H9 (cell line): Measurements from ENCODE around the gene GPX7. TPM values are rescaled to one million over a fixed set of nuclear protein-coding genes. Genes with fewer than 3 reads are reported as not detected.

Source experiments
- DNase-seq: peaks from one replicate; pipeline ENCODE4 v3.0.0-alpha.2; 2017
- H2AFZ ChIP-seq: one replicate; pipeline ENCODE4 v1.6.1; 2013; ENCODE audit warnings: mild to moderate bottlenecking, low read length, control low read depth, moderate library complexity
- H2AK5ac ChIP-seq: 2 replicates; pipeline ENCODE4 v1.6.1; 2013; ENCODE audit warnings: low read length, control low read depth, mixed read lengths; ENCODE audit not compliant: insufficient read length
- H2BK120ac ChIP-seq: one replicate; pipeline ENCODE4 v1.6.1; 2013; ENCODE audit warnings: low read depth, mild to moderate bottlenecking, low read length, control low read depth, inconsistent platforms; ENCODE audit not compliant: poor library complexity, severe bottlenecking
- H2BK12ac ChIP-seq: 2 replicates; pipeline ENCODE4 v1.6.1; 2013; ENCODE audit warnings: low read length, control low read depth, mixed read lengths, low read depth; ENCODE audit not compliant: insufficient read length
- H2BK15ac ChIP-seq: 2 replicates; pipeline ENCODE4 v1.6.1; 2013; ENCODE audit warnings: low read depth, low read length, control low read depth
- H2BK20ac ChIP-seq: one replicate; pipeline ENCODE4 v1.6.1; 2013; ENCODE audit warnings: low read depth, mild to moderate bottlenecking, low read length, control low read depth, inconsistent platforms; ENCODE audit not compliant: poor library complexity, severe bottlenecking
- H2BK5ac ChIP-seq: 2 replicates; pipeline ENCODE4 v1.6.1; 2013; ENCODE audit warnings: low read length, control low read depth, mixed read lengths; ENCODE audit not compliant: insufficient read length
- H3K14ac ChIP-seq: 2 replicates; pipeline ENCODE4 v1.6.1; 2013; ENCODE audit warnings: low read length, control low read depth; ENCODE audit not compliant: insufficient read depth
- H3K18ac ChIP-seq: 2 replicates; pipeline ENCODE4 v1.6.1; 2013; ENCODE audit warnings: low read depth, mild to moderate bottlenecking, mixed read lengths, low read length, control low read depth; ENCODE audit not compliant: insufficient read length
- H3K23ac ChIP-seq: 2 replicates; pipeline ENCODE4 v1.6.1; 2013; ENCODE audit warnings: low read length, control low read depth, mixed read lengths, low read depth; ENCODE audit not compliant: insufficient read length
- H3K23me2 ChIP-seq: 2 replicates; pipeline ENCODE4 v1.6.1; 2013; ENCODE audit warnings: low read depth, mild to moderate bottlenecking, mixed read lengths, low read length, control low read depth; ENCODE audit not compliant: insufficient read length, poor library complexity, severe bottlenecking
- H3K27ac ChIP-seq: 2 replicates; pipeline ENCODE4 v1.5.1; 2013; ENCODE audit warnings: low read length, control low read depth, mixed read lengths, low read depth; ENCODE audit not compliant: insufficient read length
- H3K27me3 ChIP-seq: 2 replicates; pipeline ENCODE4 v1.6.1; 2013; ENCODE audit warnings: low read length, control low read depth, inconsistent platforms; ENCODE audit not compliant: insufficient read depth
- H3K4ac ChIP-seq: 2 replicates; pipeline ENCODE4 v1.6.1; 2013; ENCODE audit warnings: low read depth, mild to moderate bottlenecking, control low read depth, inconsistent platforms, low read length, moderate library complexity
- H3K4me1 ChIP-seq: 2 replicates; pipeline ENCODE4 v1.6.1; 2013; ENCODE audit warnings: low read length, control low read depth, inconsistent platforms; ENCODE audit not compliant: insufficient read depth
- H3K4me2 ChIP-seq: 2 replicates; pipeline ENCODE4 v1.6.1; 2013; ENCODE audit warnings: low read length, control low read depth, mixed read lengths; ENCODE audit not compliant: insufficient read length, insufficient read depth
- H3K56ac ChIP-seq: 2 replicates; pipeline ENCODE4 v1.6.1; 2013; ENCODE audit warnings: low read depth, mild to moderate bottlenecking, mixed read lengths, low read length, control low read depth; ENCODE audit not compliant: insufficient read length
- H3K79me1 ChIP-seq: 2 replicates; pipeline ENCODE4 v1.6.1; 2013; ENCODE audit warnings: low read depth, mild to moderate bottlenecking, moderate library complexity, low read length, control low read depth, inconsistent platforms; ENCODE audit not compliant: insufficient read depth, poor library complexity, severe bottlenecking
- H3K79me2 ChIP-seq: 2 replicates; pipeline ENCODE4 v1.6.1; 2013; ENCODE audit warnings: low read length, control low read depth, inconsistent platforms; ENCODE audit not compliant: insufficient read depth
- H3K9ac ChIP-seq: 2 replicates; pipeline ENCODE4 v1.6.1; 2013; ENCODE audit warnings: low read length, control low read depth, mixed read lengths; ENCODE audit not compliant: insufficient read length; ENCODE audit errors: extremely low read depth
- H3K9me3 ChIP-seq: one replicate; pipeline ENCODE4 v1.6.1; 2013; ENCODE audit warnings: low read depth, low read length, inconsistent platforms; ENCODE audit not compliant: control insufficient read depth
- H3T11ph ChIP-seq: one replicate; pipeline ENCODE4 v1.6.1; 2013; ENCODE audit warnings: mild to moderate bottlenecking, low read length, control low read depth, inconsistent platforms
- H4K20me1 ChIP-seq: one replicate; pipeline ENCODE4 v1.6.1; 2013; ENCODE audit not compliant: control insufficient read depth, insufficient read length, insufficient read depth
- H4K5ac ChIP-seq: 2 replicates; pipeline ENCODE4 v1.6.1; 2013; ENCODE audit warnings: low read depth, mild to moderate bottlenecking, mixed read lengths, low read length, control low read depth; ENCODE audit not compliant: insufficient read length
- H4K8ac ChIP-seq: replicated peaks from 2 replicates; pipeline ENCODE4 v1.6.1; 2013; ENCODE audit warnings: low read length, control low read depth, mixed read lengths, low read depth; ENCODE audit not compliant: insufficient read length
- H4K91ac ChIP-seq: 2 replicates; pipeline ENCODE4 v1.6.1; 2013; ENCODE audit warnings: low read depth, mild to moderate bottlenecking, moderate library complexity, mixed read lengths, low read length, control low read depth; ENCODE audit not compliant: insufficient read length
- H3K27ac Mint-ChIP-seq, 3 experiments: 2 replicates in 2 of 3; 3 replicates in 1 of 3; pipeline ENCODE4 v1.8.0; 2020 to 2021; ENCODE audit warnings: mixed read lengths in 3 of 3, mild to moderate bottlenecking in 1 of 3, moderate library complexity in 1 of 3
- H3K27me3 Mint-ChIP-seq: 2 replicates; pipeline ENCODE4 v1.8.0; 2021; ENCODE audit warnings: low read depth, mild to moderate bottlenecking, moderate library complexity, mixed read lengths
- H3K36me3 Mint-ChIP-seq, 3 experiments: 2 replicates in 2 of 3; 3 replicates in 1 of 3; pipeline ENCODE4 v1.8.0; 2020 to 2021; ENCODE audit warnings: low read depth in 3 of 3, mixed read lengths in 3 of 3; ENCODE audit not compliant: insufficient read depth in 1 of 3
- H3K4me1 Mint-ChIP-seq, 2 experiments: 2 replicates each; pipeline ENCODE4 v1.8.0; 2020; ENCODE audit warnings: mixed read lengths in 2 of 2
- H3K4me3 Mint-ChIP-seq, 2 experiments: 2 replicates in 1 of 2; 3 replicates in 1 of 2; pipeline ENCODE4 v1.8.0; 2020 to 2021; ENCODE audit warnings: mild to moderate bottlenecking in 2 of 2, mixed read lengths in 2 of 2, moderate library complexity in 1 of 2
- H3K9me3 Mint-ChIP-seq, 2 experiments: 2 replicates in 1 of 2; 3 replicates in 1 of 2; pipeline ENCODE4 v1.8.0; 2020; ENCODE audit warnings: mild to moderate bottlenecking in 2 of 2, mixed read lengths in 2 of 2, moderate library complexity in 1 of 2
- CTCF ChIP-seq: fragments of 200-600 bp; sonication (generic); conservative IDR thresholded peaks from 3 replicates; pipeline ENCODE4 v1.8.0; 2021; ENCODE audit warnings: antibody characterized with exemption, mild to moderate bottlenecking
- WGBS: extraction: QIAGEN DNeasy Blood & Tissue Kit; methylation state at CpG from one replicate; pipeline ENCODE4 v1.1.7; 2013; ENCODE audit warnings: missing lambda C conversion rate, low lambda C conversion rate, mixed read lengths; ENCODE audit not compliant: insufficient read length; ENCODE audit errors: extremely low coverage; 5-methylcytosine and 5-hydroxymethylcytosine counted together
- total RNA-seq: library from RNA; stranded (reverse); gene quantifications from 2 replicates; pipeline ENCODE4 v1.2.1, GENCODE V29; 2021

GPX7 gene
- total RNA-seq, 1 experiment from 2014 or later, result 12.1 TPM

DNA sequence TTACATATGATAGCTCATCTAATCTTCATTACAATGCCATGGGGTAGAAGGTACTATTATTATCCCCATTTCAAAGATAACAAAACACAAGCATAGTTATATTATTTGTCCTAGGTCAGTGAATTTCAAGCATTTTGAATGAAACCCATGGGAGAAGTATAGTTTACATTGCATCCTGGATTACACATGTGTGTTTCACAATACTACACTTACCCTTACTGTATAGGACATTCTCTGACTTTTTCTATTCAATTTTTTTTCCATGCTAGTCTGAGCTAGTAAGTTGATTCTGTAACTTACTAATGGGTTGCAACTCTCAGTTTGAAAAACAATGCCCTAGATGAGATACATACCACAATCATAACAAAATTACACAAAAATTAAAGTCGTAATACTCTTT is 8.7 kb upstream of the GPX7 start:
- H3K9ac ChIP-seq, result no peak overlapping the region
- no peak overlapping the region for H3K56ac ChIP-seq
- H3K27me3 ChIP-seq, result no peaks in the 10 kb centered on the region
- no peak overlapping the region for H2AFZ ChIP-seq
- no peaks in the 10 kb centered on the region for H3K79me2 ChIP-seq
- no peak overlapping the region for H3K4me2 ChIP-seq
- H2BK120ac ChIP-seq, result no peak overlapping the region
- no peak for TF ChIP-seq CTCF
- H4K91ac ChIP-seq, result no peak overlapping the region
- no peak overlapping the region for H4K5ac ChIP-seq
- no peak overlapping the region for H2AK5ac ChIP-seq
- no peak overlapping the region for H2BK15ac ChIP-seq
- H3K23me2 ChIP-seq, result no peaks in the 10 kb centered on the region
- H2BK5ac ChIP-seq, result no peak overlapping the region
- no peak overlapping the region for H2BK20ac ChIP-seq
- no peak overlapping the region for H3T11ph ChIP-seq
- H3K18ac ChIP-seq, result no peak overlapping the region
- peaks cover 2% of the 10 kb centered on the region; the same call in 1 of the 2 replicates for H3K27me3 Mint-ChIP-seq
- no peaks in the 10 kb centered on the region for H3K9me3 Mint-ChIP-seq
- H3K4me3 Mint-ChIP-seq, result no peak overlapping the region
- no peaks in the 10 kb centered on the region for H4K20me1 ChIP-seq
- no peak overlapping the region for H2BK12ac ChIP-seq
- H3K14ac ChIP-seq, result no peak overlapping the region
- no peak overlapping the region for H4K8ac ChIP-seq
- H3K4me1 ChIP-seq, result no peaks in the 10 kb centered on the region
- no peak overlapping the region for H3K23ac ChIP-seq
- DNase-seq, result no peak
- H3K4ac ChIP-seq, result no peak overlapping the region
- no peaks in the 10 kb centered on the region for H3K36me3 Mint-ChIP-seq
- H3K4me1 Mint-ChIP-seq, result peaks cover 15 to 30% of the 10 kb centered on the region in 2 experiments
- no peak overlapping the region for H3K27ac ChIP-seq
- H3K79me1 ChIP-seq, result no peaks in the 10 kb centered on the region
- H3K27ac Mint-ChIP-seq, result no peak overlapping the region
- H3K9me3 ChIP-seq, result no peaks in the 10 kb centered on the region
- WGBS, result no CpG with 5 or more reads among the region's 1 CpG
